MCF 10A (cell line): ENCODE data around the gene MPZL3. TPM values are rescaled to one million over a fixed set of nuclear protein-coding genes. Genes with fewer than 3 reads are reported as not detected.

Source experiments
- BruUV-seq: library from RNA; stranded (reverse); fragments of 400-500 nt; replicated peaks from 2 replicates; lab custom pipeline; 2021; lab: Mats Ljungman, UMichigan
- CTCF ChIA-PET: fragments of 300-600 bp; sonication (Branson Sonifier 250); formaldehyde crosslinking; extraction: SDS; loops from one replicate; lab custom pipeline; 2021; ENCODE audit warnings: antibody characterized with exemption, inconsistent platforms; lab: Yijun Ruan, JAX
- POLR2A ChIA-PET: fragments of 300-600, 350-650 bp; sonication (Branson Sonifier 250); formaldehyde crosslinking; extraction: SDS; loops from one replicate; lab custom pipeline; 2020; ENCODE audit warnings: antibody characterized with exemption, inconsistent platforms; lab: Yijun Ruan, JAX
- DNase-seq: peaks from one replicate; pipeline ENCODE4 v3.0.0-alpha.2; 2018; ENCODE audit not compliant: unreplicated experiment
- H3K27ac Mint-ChIP-seq: one replicate; pipeline ENCODE4 v1.8.0; 2022; ENCODE audit warnings: mild to moderate bottlenecking, low read depth, mixed read lengths; ENCODE audit not compliant: unreplicated experiment
- H3K27me3 Mint-ChIP-seq: one replicate; pipeline ENCODE4 v1.8.0; 2022; ENCODE audit warnings: mixed read lengths; ENCODE audit not compliant: insufficient read depth, unreplicated experiment
- H3K36me3 Mint-ChIP-seq: one replicate; pipeline ENCODE4 v1.8.0; 2022; ENCODE audit warnings: mild to moderate bottlenecking, moderate library complexity, mixed read lengths; ENCODE audit not compliant: insufficient read depth, unreplicated experiment
- H3K4me1 Mint-ChIP-seq: one replicate; pipeline ENCODE4 v1.8.0; 2022; ENCODE audit warnings: mixed read lengths; ENCODE audit not compliant: insufficient read depth, unreplicated experiment
- H3K4me3 Mint-ChIP-seq: one replicate; pipeline ENCODE4 v1.8.0; 2022; ENCODE audit warnings: mild to moderate bottlenecking, moderate library complexity, mixed read lengths; ENCODE audit not compliant: unreplicated experiment
- H3K9me3 Mint-ChIP-seq: one replicate; pipeline ENCODE4 v1.8.0; 2022; ENCODE audit warnings: mixed read lengths; ENCODE audit not compliant: unreplicated experiment
- intact Hi-C: fragments of 100-400 bp; cut with micrococcal nuclease; formaldehyde crosslinking; loops from 2 replicates; pipeline ENCODE4 v1.14.1; 2022
- total RNA-seq: library from RNA; stranded (reverse); gene quantifications from 2 replicates; pipeline ENCODE4 v1.2.3, GENCODE V29; 2022
- TF ChIP-seq, protein P1 (sequence below): fragments of 200-600 bp; IDR thresholded peaks from one replicate; pipeline ENCODE4 v1.8.0; 2022; ENCODE audit warnings: antibody characterized with exemption, mild to moderate bottlenecking; ENCODE audit not compliant: unreplicated experiment

Gene MPZL3
- total RNA-seq, 1 experiment from 2014 or later: 11.9 TPM

DNA sequence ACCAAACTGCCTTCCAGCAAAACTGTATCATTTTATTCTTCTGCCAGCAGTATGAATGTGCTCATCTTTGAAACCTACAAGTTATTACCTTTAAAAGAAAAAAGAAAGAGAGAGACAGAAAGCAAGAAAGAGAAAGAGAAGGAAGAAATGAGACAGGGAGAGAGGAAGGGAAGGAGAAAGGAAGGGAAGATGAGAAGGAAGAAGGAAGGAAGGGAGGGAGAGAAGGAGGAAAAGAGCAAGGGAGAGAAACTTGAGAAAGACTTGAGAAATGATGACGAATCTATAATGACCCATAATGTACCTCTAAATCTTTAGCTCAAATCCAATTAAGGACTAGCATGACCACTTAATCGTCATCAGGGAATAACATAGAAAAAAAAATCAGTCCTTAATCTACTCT, 16.0 kb downstream of the MPZL3 start:
- no peak overlapping the region for H3K4me3 Mint-ChIP-seq
- no peaks in the 10 kb centered on the region for H3K9me3 Mint-ChIP-seq
- H3K27me3 Mint-ChIP-seq: no peaks in the 10 kb centered on the region
- H3K36me3 Mint-ChIP-seq: peaks cover 27% of the 10 kb centered on the region
- POLR2A ChIA-PET: no interaction called here
- peaks cover 5% of the 10 kb centered on the region for H3K4me1 Mint-ChIP-seq
- CTCF ChIA-PET: no interaction called here
- BruUV-seq: no TSS peak
- H3K27ac Mint-ChIP-seq: no peak overlapping the region
- intact Hi-C loops: no loop called here
- TF ChIP-seq, protein P1, sequence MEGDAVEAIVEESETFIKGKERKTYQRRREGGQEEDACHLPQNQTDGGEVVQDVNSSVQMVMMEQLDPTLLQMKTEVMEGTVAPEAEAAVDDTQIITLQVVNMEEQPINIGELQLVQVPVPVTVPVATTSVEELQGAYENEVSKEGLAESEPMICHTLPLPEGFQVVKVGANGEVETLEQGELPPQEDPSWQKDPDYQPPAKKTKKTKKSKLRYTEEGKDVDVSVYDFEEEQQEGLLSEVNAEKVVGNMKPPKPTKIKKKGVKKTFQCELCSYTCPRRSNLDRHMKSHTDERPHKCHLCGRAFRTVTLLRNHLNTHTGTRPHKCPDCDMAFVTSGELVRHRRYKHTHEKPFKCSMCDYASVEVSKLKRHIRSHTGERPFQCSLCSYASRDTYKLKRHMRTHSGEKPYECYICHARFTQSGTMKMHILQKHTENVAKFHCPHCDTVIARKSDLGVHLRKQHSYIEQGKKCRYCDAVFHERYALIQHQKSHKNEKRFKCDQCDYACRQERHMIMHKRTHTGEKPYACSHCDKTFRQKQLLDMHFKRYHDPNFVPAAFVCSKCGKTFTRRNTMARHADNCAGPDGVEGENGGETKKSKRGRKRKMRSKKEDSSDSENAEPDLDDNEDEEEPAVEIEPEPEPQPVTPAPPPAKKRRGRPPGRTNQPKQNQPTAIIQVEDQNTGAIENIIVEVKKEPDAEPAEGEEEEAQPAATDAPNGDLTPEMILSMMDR: no peak
- DNase-seq: no peak

DNA sequence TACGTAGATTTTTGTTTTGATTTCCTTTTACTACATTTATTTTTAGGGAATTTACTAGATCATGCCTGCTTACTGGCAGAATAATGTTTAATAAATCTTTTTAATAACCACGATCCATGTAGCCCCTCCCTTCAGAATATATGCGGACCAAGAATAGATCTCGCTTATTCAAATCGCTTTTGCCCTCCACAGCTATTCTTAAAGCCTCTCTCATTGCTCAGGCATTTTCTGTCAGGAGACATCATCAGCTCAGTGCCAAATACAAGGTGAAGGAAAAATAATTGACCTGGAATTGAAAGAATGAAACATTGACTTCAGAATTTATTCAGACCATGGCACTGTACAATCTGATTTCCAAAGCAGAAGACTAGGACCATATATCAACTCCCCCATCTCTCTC, 17.3 kb downstream of the MPZL3 start:
- Mint-ChIP-seq H3K4me3 (no peak overlapping the region), H3K27me3 (no peaks in the 10 kb centered on the region), H3K9me3 (no peaks in the 10 kb centered on the region), H3K27ac (no peak overlapping the region), H3K4me1 (no peaks in the 10 kb centered on the region), H3K36me3 (peaks cover 27% of the 10 kb centered on the region)
- DNase-seq: no peak
- TF ChIP-seq, protein P1: no peak
- BruUV-seq: no TSS peak
- ChIA-PET POLR2A (no interaction called here), CTCF (no interaction called here)
- intact Hi-C loops: no loop called here

GRCh38 chr11:118233850-118234249, 18.3 kb downstream of the MPZL3 start:
- BruUV-seq: no TSS peak
- Mint-ChIP-seq H3K9me3 (no peaks in the 10 kb centered on the region), H3K27ac (no peak overlapping the region), H3K27me3 (no peaks in the 10 kb centered on the region), H3K4me1 (no peaks in the 10 kb centered on the region), H3K4me3 (no peak overlapping the region), H3K36me3 (peaks cover 34% of the 10 kb centered on the region)
- intact Hi-C loops: no loop called here
- DNase-seq: no peak
- TF ChIP-seq, protein P1: no peak
- CTCF ChIA-PET: interaction anchor here (0.6 kb wide), 1 partner anchor 46 kb away, joined by 3 read pairs; no protein-coding TSS in a partner anchor
- POLR2A ChIA-PET: no interaction called here

GRCh38 chr11:118233377-118233776, 18.8 kb downstream of the MPZL3 start:
- no TSS peak for BruUV-seq
- Mint-ChIP-seq H3K4me3 (no peak overlapping the region), H3K36me3 (peaks cover 31% of the 10 kb centered on the region), H3K27me3 (no peaks in the 10 kb centered on the region), H3K9me3 (no peaks in the 10 kb centered on the region), H3K4me1 (no peaks in the 10 kb centered on the region), H3K27ac (no peak overlapping the region)
- CTCF ChIA-PET: interaction anchor here (0.6 kb wide), 1 partner anchor 45 kb away, joined by 3 read pairs; no protein-coding TSS in a partner anchor
- POLR2A ChIA-PET: no interaction called here
- TF ChIP-seq, protein P1: no peak
- intact Hi-C loops: no loop called here
- DNase-seq: no peak
